ENCODE data around the gene SV2B. TPM values are rescaled to one million over a fixed set of nuclear protein-coding genes. Genes with fewer than 3 reads are reported as not detected.

SV2B gene
- total and polyA plus RNA-seq, 2 donors from 2014 or later = 0.17 to 3.9 TPM

- FAIRE-seq = no peak
- intact Hi-C loops (cut with DNase I) = no loop called here
Measured at GRCh38 chr15:91156175-91156726, 56.2 kb downstream of the SV2B start.

GRCh38 chr15:91158415-91159394 is 58.6 kb downstream of the SV2B start:
- TF ChIP-seq CTCF (IDR thresholded peaks at IDR 0.05; ENCODE audit: borderline replicate concordance, extremely low read depth, insufficient read depth) = no peak
- H3K27me3 ChIP-seq (ENCODE audit: control insufficient read depth, insufficient read depth, low read length) = no peaks in the 10 kb centered on the region
- no peak overlapping the region for H3K9ac ChIP-seq (ENCODE audit: low read length in 3 of 3)
- H3K36me3 ChIP-seq (ENCODE audit: control insufficient read depth in 2 of 3, insufficient read depth in 3 of 3, low read length in 3 of 3) = no peaks in the 10 kb centered on the region
- H3K9me3 ChIP-seq (ENCODE audit: control insufficient read depth in 2 of 3, insufficient read depth in 1 of 3, low read length in 3 of 3) = no peaks in the 10 kb centered on the region
- DNase-seq (no peak), FAIRE-seq (no peak)
- H3K4me3 ChIP-seq (ENCODE audit: low read length in 3 of 3) = no peak overlapping the region
- no peaks in the 10 kb centered on the region for H3K4me1 ChIP-seq (ENCODE audit: control insufficient read depth in 2 of 3, insufficient read depth in 2 of 3, low read depth in 1 of 3, low read length in 3 of 3)
- intact Hi-C loops (cut with DNase I) = no loop called here
- no peak overlapping the region for H3K27ac ChIP-seq (ENCODE audit: low read depth in 2 of 2, low read length in 2 of 2)

More at GRCh38 chr15:91156175-91156726, 56.2 kb downstream of the SV2B start:
- Histone ChIP-seq H3K27me3 (ENCODE audit: control insufficient read depth, insufficient read depth, low read length) (no peaks in the 10 kb centered on the region), H3K36me3 (ENCODE audit: control insufficient read depth in 2 of 3, insufficient read depth in 3 of 3, low read length in 3 of 3) (no peaks in the 10 kb centered on the region), H3K9me3 (ENCODE audit: control insufficient read depth in 2 of 3, insufficient read depth in 1 of 3, low read length in 3 of 3) (no peaks in the 10 kb centered on the region), H3K9ac (ENCODE audit: low read length in 3 of 3) (no peak overlapping the region), H3K27ac (ENCODE audit: low read depth in 2 of 2, low read length in 2 of 2) (no peak overlapping the region), H3K4me1 (ENCODE audit: control insufficient read depth in 2 of 3, insufficient read depth in 2 of 3, low read depth in 1 of 3, low read length in 3 of 3) (no peaks in the 10 kb centered on the region), H3K4me3 (ENCODE audit: low read length in 3 of 3) (no peak overlapping the region)
- TF ChIP-seq CTCF (IDR thresholded peaks at IDR 0.05; ENCODE audit: borderline replicate concordance, extremely low read depth, insufficient read depth) = no peak
- DNase-seq = no peak

- Histone ChIP-seq H3K27ac (ENCODE audit: low read depth in 2 of 2, low read length in 2 of 2) (no peak overlapping the region), H3K4me3 (ENCODE audit: low read length in 3 of 3) (no peak overlapping the region), H3K27me3 (ENCODE audit: control insufficient read depth, insufficient read depth, low read length) (no peaks in the 10 kb centered on the region), H3K36me3 (ENCODE audit: control insufficient read depth in 2 of 3, insufficient read depth in 3 of 3, low read length in 3 of 3) (no peaks in the 10 kb centered on the region), H3K4me1 (ENCODE audit: control insufficient read depth in 2 of 3, insufficient read depth in 2 of 3, low read depth in 1 of 3, low read length in 3 of 3) (no peaks in the 10 kb centered on the region), H3K9me3 (ENCODE audit: control insufficient read depth in 2 of 3, insufficient read depth in 1 of 3, low read length in 3 of 3) (peaks cover 0 to 7% (median 3%) of the 10 kb centered on the region in 3 donors), H3K9ac (ENCODE audit: low read length in 3 of 3) (no peak overlapping the region)
- intact Hi-C loops (cut with DNase I) = no loop called here
- no peak for FAIRE-seq
- no peak for TF ChIP-seq CTCF (IDR thresholded peaks at IDR 0.05; ENCODE audit: borderline replicate concordance, extremely low read depth, insufficient read depth)
- peak in 1 of 5 donors; percentile 11 for DNase-seq
Measured at GRCh38 chr15:91165850-91166249, 65.8 kb downstream of the SV2B start.
